K562 (cell line): ENCODE data around the gene PRKG1.

Experiments
- EGR1 ChIP-seq: fragments of 450-650 bp; conservative IDR thresholded peaks from 2 replicates; pipeline ENCODE4 v1.6.1; 2017; ENCODE audit warnings: mild to moderate bottlenecking
- EP300 ChIP-seq: IDR thresholded peaks from 2 replicates; pipeline ENCODE4 v1.6.1; 2012; ENCODE audit warnings: low read length, improper control_type of control experiment
- KAT2B ChIP-seq: IDR thresholded peaks from one replicate; pipeline ENCODE4 v1.6.1; 2012; ENCODE audit warnings: low read depth, mild to moderate bottlenecking, control low read depth, inconsistent platforms, low read length, moderate library complexity
- MCM7 ChIP-seq, 2 experiments: fragments of 450-650 bp; IDR thresholded peaks; 2 replicates each; pipeline ENCODE4 v1.6.1; 2016 to 2018
- TF ChIP-seq, protein P1 (sequence below), 2 experiments: fragments of 450-650 bp; formaldehyde crosslinking in 1 of 2; IDR thresholded peaks; 2 replicates each; pipeline versions ENCODE4 v1.4.0 to v1.6.1; 2014 to 2020; ENCODE audit warnings: mild to moderate bottlenecking in 2 of 2, borderline replicate concordance in 1 of 2, low read depth in 1 of 2
- TF ChIP-seq, protein P2 (sequence below): fragments of 450-650 bp; IDR thresholded peaks from 2 replicates; pipeline ENCODE4 v1.6.1; 2016; ENCODE audit warnings: low read depth
- TF ChIP-seq, protein P3 (sequence below), 3 experiments: IDR thresholded peaks in 2 of 3; conservative IDR thresholded peaks in 1 of 3; 2 replicates each; pipeline ENCODE4 v1.5.1; 2011 to 2012; ENCODE audit warnings: low read length in 3 of 3, mild to moderate bottlenecking in 3 of 3, control low read depth in 2 of 3, improper control_type of control experiment in 1 of 3, inconsistent platforms in 1 of 3, low read depth in 1 of 3, mixed read lengths in 1 of 3, moderate library complexity in 1 of 3; ENCODE audit not compliant: insufficient read depth in 2 of 3

DNA sequence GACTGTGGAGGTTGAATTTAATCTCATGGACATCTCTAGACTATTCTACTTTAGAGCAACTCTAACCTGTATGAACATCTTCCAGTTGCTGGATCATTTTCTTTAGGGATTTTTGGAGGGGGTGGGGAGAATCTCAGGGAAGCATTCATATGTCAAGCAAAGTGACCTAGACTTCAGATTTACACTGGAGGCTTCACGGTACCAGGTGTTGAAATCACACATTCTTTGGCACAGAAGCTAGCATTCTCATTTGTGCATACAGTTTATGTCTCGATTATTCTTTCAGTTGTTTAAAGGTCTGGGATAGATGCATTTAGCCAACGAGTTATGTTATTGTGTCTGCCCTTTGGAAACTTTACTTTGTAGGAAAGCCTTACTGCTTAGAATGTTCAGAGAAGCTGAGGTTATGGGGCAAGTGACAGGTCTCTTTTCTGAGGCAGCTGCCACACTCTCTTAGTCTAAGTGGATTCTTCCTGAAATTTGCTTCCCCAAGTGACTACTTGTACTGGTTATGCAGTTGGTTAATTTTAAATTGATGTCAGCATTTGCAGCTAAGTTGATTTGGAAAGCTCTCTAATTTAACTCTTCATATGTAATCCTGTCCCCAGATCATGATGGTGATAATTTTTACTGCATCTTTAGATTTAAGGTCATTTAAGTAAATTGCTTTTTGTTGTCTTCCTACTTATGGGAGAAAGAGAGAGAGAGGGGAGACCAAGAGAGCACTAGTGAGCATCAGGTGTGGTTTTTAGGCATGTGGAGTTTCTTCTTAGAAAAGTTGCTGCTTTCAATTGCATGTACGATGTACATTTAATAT, 153.8 kb downstream of the PRKG1 start:
- TF ChIP-seq KAT2B (no peak), EGR1 (no peak), EP300 (no peak), MCM7 (IDR thresholded peaks at IDR 0.05) (no peak)
- TF ChIP-seq, protein P1, sequence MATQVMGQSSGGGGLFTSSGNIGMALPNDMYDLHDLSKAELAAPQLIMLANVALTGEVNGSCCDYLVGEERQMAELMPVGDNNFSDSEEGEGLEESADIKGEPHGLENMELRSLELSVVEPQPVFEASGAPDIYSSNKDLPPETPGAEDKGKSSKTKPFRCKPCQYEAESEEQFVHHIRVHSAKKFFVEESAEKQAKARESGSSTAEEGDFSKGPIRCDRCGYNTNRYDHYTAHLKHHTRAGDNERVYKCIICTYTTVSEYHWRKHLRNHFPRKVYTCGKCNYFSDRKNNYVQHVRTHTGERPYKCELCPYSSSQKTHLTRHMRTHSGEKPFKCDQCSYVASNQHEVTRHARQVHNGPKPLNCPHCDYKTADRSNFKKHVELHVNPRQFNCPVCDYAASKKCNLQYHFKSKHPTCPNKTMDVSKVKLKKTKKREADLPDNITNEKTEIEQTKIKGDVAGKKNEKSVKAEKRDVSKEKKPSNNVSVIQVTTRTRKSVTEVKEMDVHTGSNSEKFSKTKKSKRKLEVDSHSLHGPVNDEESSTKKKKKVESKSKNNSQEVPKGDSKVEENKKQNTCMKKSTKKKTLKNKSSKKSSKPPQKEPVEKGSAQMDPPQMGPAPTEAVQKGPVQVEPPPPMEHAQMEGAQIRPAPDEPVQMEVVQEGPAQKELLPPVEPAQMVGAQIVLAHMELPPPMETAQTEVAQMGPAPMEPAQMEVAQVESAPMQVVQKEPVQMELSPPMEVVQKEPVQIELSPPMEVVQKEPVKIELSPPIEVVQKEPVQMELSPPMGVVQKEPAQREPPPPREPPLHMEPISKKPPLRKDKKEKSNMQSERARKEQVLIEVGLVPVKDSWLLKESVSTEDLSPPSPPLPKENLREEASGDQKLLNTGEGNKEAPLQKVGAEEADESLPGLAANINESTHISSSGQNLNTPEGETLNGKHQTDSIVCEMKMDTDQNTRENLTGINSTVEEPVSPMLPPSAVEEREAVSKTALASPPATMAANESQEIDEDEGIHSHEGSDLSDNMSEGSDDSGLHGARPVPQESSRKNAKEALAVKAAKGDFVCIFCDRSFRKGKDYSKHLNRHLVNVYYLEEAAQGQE (IDR thresholded peaks at IDR 0.05; ENCODE audit: borderline replicate concordance) = no peak
- TF ChIP-seq, protein P1 (CRISPR knock-in tag; IDR thresholded peaks at IDR 0.05; ENCODE audit: low read depth) = no peak
- TF ChIP-seq, protein P2, sequence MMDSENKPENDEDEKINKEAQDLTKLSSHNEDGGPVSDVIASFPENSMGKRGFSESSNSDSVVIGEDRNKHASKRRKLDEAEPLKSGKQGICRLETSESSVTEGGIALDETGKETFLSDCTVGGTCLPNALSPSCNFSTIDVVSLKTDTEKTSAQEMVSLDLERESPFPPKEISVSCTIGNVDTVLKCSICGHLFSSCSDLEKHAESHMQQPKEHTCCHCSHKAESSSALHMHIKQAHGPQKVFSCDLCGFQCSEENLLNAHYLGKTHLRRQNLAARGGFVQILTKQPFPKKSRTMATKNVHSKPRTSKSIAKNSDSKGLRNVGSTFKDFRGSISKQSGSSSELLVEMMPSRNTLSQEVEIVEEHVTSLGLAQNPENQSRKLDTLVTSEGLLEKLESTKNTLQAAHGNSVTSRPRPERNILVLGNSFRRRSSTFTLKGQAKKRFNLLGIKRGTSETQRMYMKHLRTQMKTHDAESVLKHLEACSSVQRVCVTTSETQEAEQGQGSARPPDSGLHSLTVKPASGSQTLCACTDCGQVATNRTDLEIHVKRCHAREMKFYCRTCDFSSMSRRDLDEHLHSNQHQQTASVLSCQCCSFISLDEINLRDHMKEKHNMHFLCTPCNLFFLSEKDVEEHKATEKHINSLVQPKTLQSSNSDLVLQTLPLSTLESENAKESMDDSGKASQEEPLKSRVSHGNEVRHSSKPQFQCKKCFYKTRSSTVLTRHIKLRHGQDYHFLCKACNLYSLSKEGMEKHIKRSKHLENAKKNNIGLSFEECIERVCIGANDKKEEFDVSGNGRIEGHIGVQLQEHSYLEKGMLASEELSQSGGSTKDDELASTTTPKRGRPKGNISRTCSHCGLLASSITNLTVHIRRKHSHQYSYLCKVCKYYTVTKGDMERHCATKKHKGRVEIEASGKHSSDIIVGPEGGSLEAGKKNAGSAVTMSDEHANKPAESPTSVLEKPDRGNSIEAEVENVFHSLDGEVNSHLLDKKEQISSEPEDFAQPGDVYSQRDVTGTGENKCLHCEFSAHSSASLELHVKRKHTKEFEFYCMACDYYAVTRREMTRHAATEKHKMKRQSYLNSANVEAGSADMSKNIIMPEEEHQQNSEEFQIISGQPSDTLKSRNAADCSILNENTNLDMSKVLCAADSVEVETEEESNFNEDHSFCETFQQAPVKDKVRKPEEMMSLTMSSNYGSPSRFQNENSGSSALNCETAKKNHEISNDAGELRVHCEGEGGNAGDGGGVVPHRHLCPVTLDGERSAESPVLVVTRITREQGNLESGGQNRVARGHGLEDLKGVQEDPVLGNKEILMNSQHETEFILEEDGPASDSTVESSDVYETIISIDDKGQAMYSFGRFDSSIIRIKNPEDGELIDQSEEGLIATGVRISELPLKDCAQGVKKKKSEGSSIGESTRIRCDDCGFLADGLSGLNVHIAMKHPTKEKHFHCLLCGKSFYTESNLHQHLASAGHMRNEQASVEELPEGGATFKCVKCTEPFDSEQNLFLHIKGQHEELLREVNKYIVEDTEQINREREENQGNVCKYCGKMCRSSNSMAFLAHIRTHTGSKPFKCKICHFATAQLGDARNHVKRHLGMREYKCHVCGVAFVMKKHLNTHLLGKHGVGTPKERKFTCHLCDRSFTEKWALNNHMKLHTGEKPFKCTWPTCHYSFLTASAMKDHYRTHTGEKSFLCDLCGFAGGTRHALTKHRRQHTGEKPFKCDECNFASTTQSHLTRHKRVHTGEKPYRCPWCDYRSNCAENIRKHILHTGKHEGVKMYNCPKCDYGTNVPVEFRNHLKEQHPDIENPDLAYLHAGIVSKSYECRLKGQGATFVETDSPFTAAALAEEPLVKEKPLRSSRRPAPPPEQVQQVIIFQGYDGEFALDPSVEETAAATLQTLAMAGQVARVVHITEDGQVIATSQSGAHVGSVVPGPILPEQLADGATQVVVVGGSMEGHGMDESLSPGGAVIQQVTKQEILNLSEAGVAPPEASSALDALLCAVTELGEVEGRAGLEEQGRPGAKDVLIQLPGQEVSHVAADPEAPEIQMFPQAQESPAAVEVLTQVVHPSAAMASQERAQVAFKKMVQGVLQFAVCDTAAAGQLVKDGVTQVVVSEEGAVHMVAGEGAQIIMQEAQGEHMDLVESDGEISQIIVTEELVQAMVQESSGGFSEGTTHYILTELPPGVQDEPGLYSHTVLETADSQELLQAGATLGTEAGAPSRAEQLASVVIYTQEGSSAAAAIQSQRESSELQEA = no peak
- TF ChIP-seq, protein P3, sequence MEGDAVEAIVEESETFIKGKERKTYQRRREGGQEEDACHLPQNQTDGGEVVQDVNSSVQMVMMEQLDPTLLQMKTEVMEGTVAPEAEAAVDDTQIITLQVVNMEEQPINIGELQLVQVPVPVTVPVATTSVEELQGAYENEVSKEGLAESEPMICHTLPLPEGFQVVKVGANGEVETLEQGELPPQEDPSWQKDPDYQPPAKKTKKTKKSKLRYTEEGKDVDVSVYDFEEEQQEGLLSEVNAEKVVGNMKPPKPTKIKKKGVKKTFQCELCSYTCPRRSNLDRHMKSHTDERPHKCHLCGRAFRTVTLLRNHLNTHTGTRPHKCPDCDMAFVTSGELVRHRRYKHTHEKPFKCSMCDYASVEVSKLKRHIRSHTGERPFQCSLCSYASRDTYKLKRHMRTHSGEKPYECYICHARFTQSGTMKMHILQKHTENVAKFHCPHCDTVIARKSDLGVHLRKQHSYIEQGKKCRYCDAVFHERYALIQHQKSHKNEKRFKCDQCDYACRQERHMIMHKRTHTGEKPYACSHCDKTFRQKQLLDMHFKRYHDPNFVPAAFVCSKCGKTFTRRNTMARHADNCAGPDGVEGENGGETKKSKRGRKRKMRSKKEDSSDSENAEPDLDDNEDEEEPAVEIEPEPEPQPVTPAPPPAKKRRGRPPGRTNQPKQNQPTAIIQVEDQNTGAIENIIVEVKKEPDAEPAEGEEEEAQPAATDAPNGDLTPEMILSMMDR (IDR thresholded peaks at IDR 0.05 in 2 of 3, conservative IDR thresholded peaks at IDR 0.05 in 1 of 3; ENCODE audit: insufficient read depth in 2 of 3, low read depth in 1 of 3, low read length in 3 of 3) = no peak
